Neuronal stem cell (in vitro differentiated cells): ENCODE data around the gene PACS1.

Experiments used
- DNase-seq: peaks from one replicate; pipeline ENCODE4 v3.0.0-alpha.2; 2013; ENCODE audit warnings: low spot score
- H2AFZ ChIP-seq: one replicate; pipeline ENCODE4 v1.6.1; 2013; ENCODE audit warnings: mild to moderate bottlenecking, low read length, inconsistent platforms
- H2AK5ac ChIP-seq: 2 replicates; pipeline ENCODE4 v1.6.1; 2013; ENCODE audit warnings: low read depth, mild to moderate bottlenecking, inconsistent platforms, low read length, moderate library complexity, mixed read lengths
- H2BK120ac ChIP-seq: 2 replicates; pipeline ENCODE4 v1.6.1; 2013; ENCODE audit warnings: low read depth, mild to moderate bottlenecking, inconsistent platforms, low read length, moderate library complexity, mixed read lengths
- H2BK12ac ChIP-seq: one replicate; pipeline ENCODE4 v1.6.1; 2013; ENCODE audit warnings: low read length, inconsistent platforms
- H2BK15ac ChIP-seq: 2 replicates; pipeline ENCODE4 v1.6.1; 2013; ENCODE audit warnings: mild to moderate bottlenecking, low read length, inconsistent platforms, mixed read lengths
- H2BK5ac ChIP-seq: one replicate; pipeline ENCODE4 v1.6.1; 2013; ENCODE audit warnings: inconsistent platforms, mild to moderate bottlenecking, low read length, moderate library complexity
- H3K14ac ChIP-seq: one replicate; pipeline ENCODE4 v1.6.1; 2013; ENCODE audit warnings: low read length, inconsistent platforms
- H3K18ac ChIP-seq: 2 replicates; pipeline ENCODE4 v1.6.1; 2013; ENCODE audit warnings: low read length, inconsistent platforms
- H3K23ac ChIP-seq: 2 replicates; pipeline ENCODE4 v1.6.1; 2013; ENCODE audit warnings: low read depth, mild to moderate bottlenecking, mixed read lengths, low read length, inconsistent platforms; ENCODE audit not compliant: poor library complexity
- H3K27ac ChIP-seq: replicated peaks from 3 replicates; pipeline ENCODE4 v1.5.1; 2013; ENCODE audit warnings: low read length, inconsistent platforms
- H3K27me3 ChIP-seq, 3 experiments: 2 replicates each; pipeline ENCODE4 v1.6.1; 2013; ENCODE audit warnings: low read length in 3 of 3, mild to moderate bottlenecking in 2 of 3, inconsistent platforms in 1 of 3, low read depth in 1 of 3, mixed read lengths in 1 of 3, moderate library complexity in 1 of 3; ENCODE audit not compliant: control insufficient read depth in 3 of 3, insufficient read depth in 3 of 3
- H3K36me3 ChIP-seq, 2 donors: replicated peaks in 1 of 2; 2 replicates each; pipeline ENCODE4 v1.6.1; 2013; ENCODE audit warnings: low read length in 2 of 2; ENCODE audit not compliant: control insufficient read depth in 2 of 2, insufficient read depth in 2 of 2
- H3K4ac ChIP-seq: 2 replicates; pipeline ENCODE4 v1.6.1; 2013; ENCODE audit warnings: inconsistent platforms, mild to moderate bottlenecking, low read length, moderate library complexity
- H3K4me1 ChIP-seq, 2 donors: 1 replicate in 1 of 2; 2 replicates in 1 of 2; pipeline ENCODE4 v1.6.1; 2013; ENCODE audit warnings: low read length in 2 of 2, low read depth in 1 of 2; ENCODE audit not compliant: control insufficient read depth in 2 of 2, insufficient read depth in 1 of 2
- H3K4me2 ChIP-seq: one replicate; pipeline ENCODE4 v1.6.1; 2013; ENCODE audit warnings: mild to moderate bottlenecking, low read length, inconsistent platforms; ENCODE audit not compliant: insufficient read depth, poor library complexity, severe bottlenecking
- H3K4me3 ChIP-seq, 2 donors: 2 replicates each; pipeline ENCODE4 v1.5.1; 2013; ENCODE audit warnings: low read length in 2 of 2, mild to moderate bottlenecking in 2 of 2, inconsistent platforms in 1 of 2, moderate library complexity in 1 of 2
- H3K79me1 ChIP-seq: one replicate; pipeline ENCODE4 v1.6.1; 2013; ENCODE audit warnings: low read depth, mild to moderate bottlenecking, inconsistent platforms, low read length, moderate library complexity
- H3K9ac ChIP-seq: one replicate; pipeline ENCODE4 v1.6.1; 2013; ENCODE audit warnings: mild to moderate bottlenecking, low read depth, low read length, inconsistent platforms; ENCODE audit not compliant: poor library complexity
- H3K9me3 ChIP-seq, 2 donors: replicated peaks in 1 of 2; 2 replicates each; pipeline versions ENCODE3 to v1.6.1; 2013; ENCODE audit warnings: low read length in 2 of 2, mild to moderate bottlenecking in 2 of 2, inconsistent platforms in 1 of 2, low read depth in 1 of 2, mixed read lengths in 1 of 2, moderate library complexity in 1 of 2; ENCODE audit not compliant: control insufficient read depth in 2 of 2, insufficient read depth in 1 of 2
- H4K8ac ChIP-seq: one replicate; pipeline ENCODE4 v1.6.1; 2013; ENCODE audit warnings: low read depth, mild to moderate bottlenecking, inconsistent platforms, low read length, moderate library complexity
- H4K91ac ChIP-seq: one replicate; pipeline ENCODE4 v1.6.1; 2013; ENCODE audit warnings: low read length, low read depth, mild to moderate bottlenecking, inconsistent platforms; ENCODE audit not compliant: poor library complexity
- WGBS, 2 donors: extraction: QIAGEN DNeasy Blood & Tissue Kit; methylation state at CpG; one replicate each; pipeline ENCODE4 v1.1.7; 2013; ENCODE audit warnings: missing lambda C conversion rate in 2 of 2, mixed read lengths in 1 of 2; ENCODE audit not compliant: insufficient read length in 2 of 2, insufficient replicate concordance in 1 of 2; ENCODE audit errors: extremely low coverage in 2 of 2; 5-methylcytosine and 5-hydroxymethylcytosine counted together

PACS1 gene

DNA sequence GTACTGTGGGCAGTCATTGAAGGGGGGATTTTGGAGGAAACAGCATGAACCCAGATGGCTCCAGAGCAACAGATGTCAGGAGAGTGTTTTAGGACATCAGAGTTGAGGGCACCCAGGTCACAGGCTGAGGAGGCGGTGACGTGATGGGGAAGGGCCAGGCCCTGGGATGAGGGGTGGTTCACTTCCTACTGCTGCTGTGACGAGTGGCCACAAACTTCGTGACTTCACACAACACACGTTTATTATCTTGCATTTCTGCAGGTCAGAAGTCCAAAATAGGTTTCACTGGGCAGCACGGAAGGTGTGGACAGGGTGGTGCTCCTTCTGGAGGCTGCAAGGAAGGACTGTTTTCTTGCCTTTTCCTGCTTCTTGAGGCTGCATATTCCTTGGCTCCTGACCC is 120.7 kb downstream of the PACS1 start:
- H3K23ac ChIP-seq, result no peak overlapping the region
- no peak overlapping the region for H4K8ac ChIP-seq
- H2BK15ac ChIP-seq, result no peak overlapping the region
- H2BK5ac ChIP-seq, result no peak overlapping the region
- H2AFZ ChIP-seq, result no peak overlapping the region
- peaks cover 1 to 10% of the 10 kb centered on the region in 2 donors for H3K36me3 ChIP-seq
- no peak overlapping the region for H3K4ac ChIP-seq
- no peaks in the 10 kb centered on the region for H3K4me1 ChIP-seq
- no peaks in the 10 kb centered on the region for H3K79me1 ChIP-seq
- H3K14ac ChIP-seq, result no peak overlapping the region
- H3K27me3 ChIP-seq, result no peaks in the 10 kb centered on the region
- no peak for DNase-seq
- H2BK120ac ChIP-seq, result no peak overlapping the region
- no peak overlapping the region for H2BK12ac ChIP-seq
- H2AK5ac ChIP-seq, result no peak overlapping the region
- no peak overlapping the region for H3K27ac ChIP-seq
- H3K9ac ChIP-seq, result no peak overlapping the region
- no peak overlapping the region for H3K18ac ChIP-seq
- no peak overlapping the region for H3K4me2 ChIP-seq
- no CpG with 5 or more reads among the region's 6 CpGs for WGBS, 2 donors
- H3K4me3 ChIP-seq, result no peak overlapping the region
- no peak overlapping the region for H4K91ac ChIP-seq
- peaks cover 0 to 3% of the 10 kb centered on the region in 2 donors for H3K9me3 ChIP-seq

DNA sequence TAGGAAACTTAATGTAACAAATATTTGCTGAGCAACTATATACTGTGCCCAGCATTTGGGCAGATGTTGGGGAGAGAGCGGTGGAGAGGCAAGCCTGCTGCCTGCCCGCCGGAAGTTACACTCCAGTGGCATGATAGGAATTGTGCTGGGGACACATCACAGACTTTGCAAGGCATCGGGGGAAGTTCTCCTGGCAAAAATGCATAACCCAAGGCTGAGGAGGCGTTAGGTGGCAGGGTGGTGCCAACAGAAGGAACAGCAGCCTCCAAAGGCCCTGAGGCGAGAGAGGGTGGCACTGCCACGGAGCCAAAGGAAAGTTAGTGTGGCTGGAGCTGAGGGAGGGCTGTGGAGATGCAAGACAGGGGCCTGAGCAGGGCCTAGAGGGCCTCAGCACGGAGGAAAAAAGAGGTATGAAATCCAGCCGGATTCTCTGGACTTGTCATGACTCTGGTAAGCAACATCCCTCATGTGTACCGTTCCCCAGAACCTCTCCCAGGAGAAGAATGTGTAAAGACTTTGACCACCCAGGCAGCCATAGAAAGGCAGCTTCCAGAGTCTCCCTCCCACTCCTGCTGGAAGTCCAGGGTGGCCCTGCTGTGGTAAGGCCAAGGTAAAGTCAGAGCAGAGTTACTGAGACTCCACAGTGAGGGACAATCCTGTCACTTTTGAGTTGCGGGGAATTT is 122.2 kb downstream of the PACS1 start:
- WGBS, 2 donors, result no CpG with 5 or more reads among the region's 11 CpGs
- no peak overlapping the region for H3K27ac ChIP-seq
- H2AFZ ChIP-seq, result no peak overlapping the region

DNA sequence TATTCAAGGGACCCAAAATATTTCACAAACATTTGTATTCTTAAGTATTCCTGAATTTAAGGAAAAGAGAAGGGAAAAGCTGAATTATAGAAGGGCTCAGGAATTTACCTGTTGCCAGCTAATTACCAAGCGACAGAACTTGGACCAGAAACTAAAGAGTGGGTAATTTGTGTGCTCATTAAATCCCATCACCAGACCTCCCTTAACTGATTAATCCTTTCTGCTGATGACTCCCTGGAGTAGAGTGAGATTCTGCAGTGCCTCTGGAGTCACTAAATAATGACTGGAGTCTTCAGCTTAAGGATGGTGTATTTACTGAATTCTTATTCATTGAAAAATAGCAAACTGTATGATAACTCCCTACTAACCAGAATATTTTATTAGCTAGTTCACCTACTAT is 124.3 kb downstream of the PACS1 start:
- Histone ChIP-seq H3K4me1 (no peaks in the 10 kb centered on the region), H3K14ac (no peak overlapping the region), H2BK12ac (no peak overlapping the region), H3K4me2 (no peak overlapping the region), H3K27ac (no peak overlapping the region), H2AFZ (no peak overlapping the region), H3K18ac (no peak overlapping the region), H3K36me3 (peaks cover 1 to 15% of the 10 kb centered on the region in 2 donors), H2AK5ac (no peak overlapping the region), H3K4ac (no peak overlapping the region), H4K91ac (no peak overlapping the region), H4K8ac (no peak overlapping the region), H3K4me3 (no peak overlapping the region), H2BK5ac (no peak overlapping the region), H3K9ac (no peak overlapping the region), H3K79me1 (no peaks in the 10 kb centered on the region), H3K23ac (no peak overlapping the region), H3K9me3 (no peaks in the 10 kb centered on the region), H2BK15ac (no peak overlapping the region), H2BK120ac (no peak overlapping the region), H3K27me3 (no peaks in the 10 kb centered on the region)
- no CpG with 5 or more reads among the region's 1 CpG for WGBS, 2 donors
- no peak for DNase-seq

More for the DNA sequence above, 122.2 kb downstream of the PACS1 start:
- no peak overlapping the region for H4K8ac ChIP-seq
- no peak overlapping the region for H4K91ac ChIP-seq
- H3K9ac ChIP-seq, result no peak overlapping the region
- H2BK5ac ChIP-seq, result no peak overlapping the region
- no peak for DNase-seq
- peaks cover 0 to 3% of the 10 kb centered on the region in 2 donors for H3K9me3 ChIP-seq
- no peak overlapping the region for H2AK5ac ChIP-seq
- H3K4me1 ChIP-seq, result no peaks in the 10 kb centered on the region
- H3K4me2 ChIP-seq, result no peak overlapping the region
- peaks cover 1 to 10% of the 10 kb centered on the region in 2 donors for H3K36me3 ChIP-seq
- H3K27me3 ChIP-seq, result no peaks in the 10 kb centered on the region
- H2BK120ac ChIP-seq, result no peak overlapping the region
- no peak overlapping the region for H2BK15ac ChIP-seq
- H3K4me3 ChIP-seq, result no peak overlapping the region
- peak overlapping the region; percentile 73 for H3K14ac ChIP-seq
- H3K23ac ChIP-seq, result peak overlapping the region; percentile 81
- H3K4ac ChIP-seq, result no peak overlapping the region
- no peaks in the 10 kb centered on the region for H3K79me1 ChIP-seq
- H3K18ac ChIP-seq, result peak overlapping the region; percentile 16
- H2BK12ac ChIP-seq, result no peak overlapping the region

DNA sequence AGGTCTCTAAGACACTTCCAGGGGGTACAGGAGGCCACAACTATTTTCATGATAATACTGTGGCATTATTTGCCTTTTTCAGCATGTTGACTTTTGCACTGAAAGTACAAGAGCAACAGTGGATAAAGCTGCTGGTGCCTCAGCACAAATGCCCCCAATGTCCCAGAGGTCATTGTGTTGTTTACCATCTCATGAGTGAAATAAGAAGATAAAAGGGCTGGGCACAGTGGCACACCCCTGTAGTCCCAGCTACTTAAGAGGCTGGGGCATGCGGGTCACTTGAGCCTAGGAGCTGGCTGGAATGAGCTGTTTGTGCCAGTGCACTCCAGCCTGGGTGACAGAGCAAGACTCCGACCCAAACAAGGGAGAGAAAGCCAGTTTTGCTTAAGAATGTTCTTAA is 125.8 kb downstream of the PACS1 start:
- no peak overlapping the region for H3K4me3 ChIP-seq
- H3K9me3 ChIP-seq, result peaks cover 0 to 9% of the 10 kb centered on the region in 2 donors
- no peak overlapping the region for H3K4me2 ChIP-seq
- H2AFZ ChIP-seq, result no peak overlapping the region
- no peak overlapping the region for H4K8ac ChIP-seq
- H3K27me3 ChIP-seq, result no peaks in the 10 kb centered on the region
- H4K91ac ChIP-seq, result no peak overlapping the region
- no peak overlapping the region for H3K23ac ChIP-seq
- no CpG with 5 or more reads among the region's 2 CpGs for WGBS, 2 donors
- H2BK120ac ChIP-seq, result no peak overlapping the region
- no peak overlapping the region for H3K14ac ChIP-seq
- H3K18ac ChIP-seq, result no peak overlapping the region
- no peaks in the 10 kb centered on the region for H3K79me1 ChIP-seq
- H3K27ac ChIP-seq, result no peak overlapping the region
- no peak overlapping the region for H2BK15ac ChIP-seq
- no peak overlapping the region for H2BK5ac ChIP-seq
- H2AK5ac ChIP-seq, result no peak overlapping the region
- DNase-seq, result no peak
- no peaks in the 10 kb centered on the region for H3K4me1 ChIP-seq
- no peak overlapping the region for H3K9ac ChIP-seq
- peaks cover 1 to 15% of the 10 kb centered on the region in 2 donors for H3K36me3 ChIP-seq
- no peak overlapping the region for H3K4ac ChIP-seq
- no peak overlapping the region for H2BK12ac ChIP-seq
